Measurements from ENCODE around the gene FCGR3B.
A peak's percentile ranks its signal among the peaks of the same experiment; 100 is the strongest.
"Not testable (repeated sequence)": the region's sequence is repeated elsewhere in the genome, so short reads cannot be mapped to it uniquely, and the experiment has no call there.

The FCGR3B gene

DNA sequence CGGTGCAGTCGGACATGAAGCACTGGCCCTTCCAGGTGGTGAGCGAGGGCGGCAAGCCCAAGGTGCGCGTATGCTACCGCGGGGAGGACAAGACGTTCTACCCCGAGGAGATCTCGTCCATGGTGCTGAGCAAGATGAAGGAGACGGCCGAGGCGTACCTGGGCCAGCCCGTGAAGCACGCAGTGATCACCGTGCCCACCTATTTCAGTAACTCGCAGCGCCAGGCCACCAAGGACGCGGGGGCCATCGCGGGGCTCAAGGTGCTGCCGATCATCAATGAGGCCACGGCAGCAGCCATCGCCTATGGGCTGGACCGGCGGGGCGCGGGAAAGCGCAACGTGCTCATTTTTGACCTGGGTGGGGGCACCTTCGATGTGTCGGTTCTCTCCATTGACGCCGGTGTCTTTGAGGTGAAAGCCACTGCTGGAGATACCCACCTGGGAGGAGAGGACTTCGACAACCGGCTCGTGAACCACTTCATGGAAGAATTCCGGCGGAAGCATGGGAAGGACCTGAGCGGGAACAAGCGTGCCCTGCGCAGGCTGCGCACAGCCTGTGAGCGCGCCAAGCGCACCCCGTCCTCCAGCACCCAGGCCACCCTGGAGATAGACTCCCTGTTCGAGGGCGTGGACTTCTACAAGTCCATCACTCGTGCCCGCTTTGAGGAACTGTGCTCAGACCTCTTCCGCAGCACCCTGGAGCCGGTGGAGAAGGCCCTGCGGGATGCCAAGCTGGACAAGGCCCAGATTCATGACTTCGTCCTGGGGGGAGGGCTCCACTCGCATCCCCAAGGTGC lies 24.2 kb downstream of the FCGR3B start:
- not testable (repeated sequence) for DNase-seq

DNA sequence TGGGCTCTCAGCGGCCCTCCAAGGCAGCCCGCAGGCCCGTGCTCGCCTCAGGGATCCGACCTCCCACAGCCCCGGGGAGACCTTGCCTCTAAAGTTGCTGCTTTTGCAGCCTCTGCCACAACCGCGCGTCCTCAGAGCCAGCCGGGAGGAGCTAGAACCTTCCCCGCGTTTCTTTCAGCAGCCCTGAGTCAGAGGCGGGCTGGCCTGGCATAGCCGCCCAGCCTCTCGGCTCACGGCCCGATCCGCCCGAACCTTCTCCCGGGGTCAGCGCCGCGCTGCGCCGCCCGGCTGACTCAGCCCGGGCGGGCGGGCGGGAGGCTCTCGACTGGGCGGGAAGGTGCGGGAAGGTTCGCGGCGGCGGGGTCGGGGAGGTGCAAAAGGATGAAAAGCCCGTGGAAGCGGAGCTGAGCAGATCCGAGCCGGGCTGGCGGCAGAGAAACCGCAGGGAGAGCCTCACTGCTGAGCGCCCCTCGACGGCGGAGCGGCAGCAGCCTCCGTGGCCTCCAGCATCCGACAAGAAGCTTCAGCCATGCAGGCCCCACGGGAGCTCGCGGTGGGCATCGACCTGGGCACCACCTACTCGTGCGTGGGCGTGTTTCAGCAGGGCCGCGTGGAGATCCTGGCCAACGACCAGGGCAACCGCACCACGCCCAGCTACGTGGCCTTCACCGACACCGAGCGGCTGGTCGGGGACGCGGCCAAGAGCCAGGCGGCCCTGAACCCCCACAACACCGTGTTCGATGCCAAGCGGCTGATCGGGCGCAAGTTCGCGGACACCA lies 25.0 kb downstream of the FCGR3B start:
- DNase-seq = peak in 15 of 56 donors; percentile 2 to 63 (median 14)

DNA sequence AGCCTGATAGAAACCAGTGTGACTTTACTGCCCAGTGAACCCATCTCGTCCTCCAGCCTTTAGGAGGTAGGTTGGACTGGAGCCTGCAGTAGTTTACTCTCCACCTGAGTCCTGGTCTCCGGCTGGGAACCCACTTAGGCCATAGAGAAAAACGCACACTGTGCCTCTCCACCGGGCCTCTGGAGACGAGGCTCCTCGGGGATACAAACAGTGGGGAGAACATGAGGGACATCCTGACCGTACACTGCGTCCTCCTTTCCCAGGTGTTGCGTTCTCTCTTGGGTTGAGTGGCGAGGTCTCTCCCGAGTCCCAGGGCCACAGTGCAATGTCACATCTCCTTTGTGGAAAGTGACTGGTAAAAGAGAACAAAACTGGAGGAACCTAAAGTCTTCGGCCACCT lies 26.0 kb downstream of the FCGR3B start:
- not testable (repeated sequence) for DNase-seq

DNA sequence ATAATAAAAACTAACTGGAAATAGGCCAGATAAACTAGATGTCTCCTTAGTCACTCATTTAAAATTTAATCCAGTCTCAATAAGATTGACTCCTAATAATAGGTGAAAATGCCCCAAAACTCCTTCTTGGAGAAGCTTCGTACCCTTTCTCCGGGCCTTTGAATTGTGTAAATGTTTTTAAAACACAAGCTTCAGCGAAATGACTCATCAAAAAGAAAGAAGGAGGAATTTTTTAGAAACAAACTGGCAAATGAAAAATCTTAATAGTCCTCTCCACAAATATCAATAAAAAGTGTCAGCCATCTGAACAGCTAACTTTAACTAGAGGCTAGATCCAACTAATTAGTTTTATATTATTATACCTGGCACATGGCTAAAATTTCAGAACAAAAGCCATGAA lies 33.9 kb downstream of the FCGR3B start:
- not testable (repeated sequence) for DNase-seq

DNA sequence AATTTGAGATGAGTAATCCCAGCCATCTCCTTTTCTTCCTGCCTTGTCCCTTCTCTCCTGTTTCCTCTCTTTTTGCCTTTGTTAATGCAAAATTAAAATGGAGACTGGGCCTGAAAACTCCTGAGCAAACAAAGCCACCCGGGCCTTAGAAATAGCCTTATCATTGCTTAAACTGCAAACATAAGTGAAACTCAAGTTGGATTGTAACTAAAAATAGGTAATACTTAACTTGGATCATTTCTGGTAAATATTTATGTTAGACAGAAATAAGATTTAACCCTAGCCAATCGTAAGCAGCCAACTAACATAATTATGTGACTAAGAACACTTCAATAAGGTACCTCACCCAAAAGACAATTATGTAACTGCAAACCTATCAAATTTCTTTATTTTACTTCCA lies 35.4 kb downstream of the FCGR3B start:
- DNase-seq = not testable (repeated sequence)

DNA sequence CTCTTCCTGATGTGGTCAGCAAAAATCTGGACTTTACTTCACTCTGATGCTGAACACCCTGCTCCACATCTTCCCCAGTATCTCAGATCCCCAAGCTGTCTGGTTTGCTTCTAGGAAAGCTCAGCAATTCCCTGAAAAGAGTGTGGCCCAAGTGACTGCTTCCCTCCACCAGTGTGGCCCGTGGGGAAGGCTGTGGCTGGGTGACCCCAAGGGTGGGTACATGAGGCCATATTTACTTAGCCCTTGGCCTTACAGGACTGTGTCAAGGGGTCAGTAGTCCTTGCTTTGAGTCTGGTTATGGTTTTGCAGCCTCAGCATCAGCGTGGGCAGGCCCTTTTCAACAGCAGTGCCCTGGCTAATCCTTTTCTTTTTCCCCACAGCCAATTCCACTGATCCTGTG lies 35.8 kb downstream of the FCGR3B start:
- peak in 1 of 56 donors; percentile 6 for DNase-seq

DNA sequence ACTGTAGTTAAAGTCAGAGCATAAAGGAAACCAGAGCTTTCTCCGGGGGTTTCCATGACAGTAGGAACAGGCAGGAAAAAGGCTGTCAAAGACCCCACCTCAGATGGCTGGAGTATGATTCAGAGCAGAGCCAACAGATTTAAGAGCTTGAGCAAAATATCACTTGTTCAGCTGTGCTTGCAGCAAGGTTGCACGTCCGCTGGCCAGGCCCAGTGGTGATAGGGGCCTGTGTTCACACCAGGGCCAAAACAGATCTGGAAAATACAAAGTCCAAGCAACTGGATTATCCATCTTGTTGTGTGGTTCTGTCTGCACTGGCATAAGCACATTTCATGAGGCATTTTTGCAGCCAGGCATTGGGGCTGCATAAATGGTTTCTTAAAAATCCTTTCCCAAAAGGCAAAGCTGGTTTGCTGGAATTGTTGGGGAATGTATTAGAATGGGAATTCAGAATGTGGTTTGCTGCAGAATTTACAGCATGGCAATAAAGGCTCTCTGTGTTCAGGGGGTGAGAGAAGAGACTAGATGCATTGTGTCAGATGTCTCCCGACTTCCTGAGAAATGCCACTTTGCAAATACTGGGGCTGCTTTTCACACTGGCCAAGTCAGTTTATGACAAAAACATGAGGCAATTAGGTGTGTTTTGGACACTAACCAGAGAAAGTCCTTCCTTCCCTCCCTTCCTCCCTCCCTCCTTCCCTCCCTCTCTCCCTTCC lies 36.5 kb downstream of the FCGR3B start:
- DNase-seq = peak in 13 of 56 donors; percentile 1 to 34 (median 14)

DNA sequence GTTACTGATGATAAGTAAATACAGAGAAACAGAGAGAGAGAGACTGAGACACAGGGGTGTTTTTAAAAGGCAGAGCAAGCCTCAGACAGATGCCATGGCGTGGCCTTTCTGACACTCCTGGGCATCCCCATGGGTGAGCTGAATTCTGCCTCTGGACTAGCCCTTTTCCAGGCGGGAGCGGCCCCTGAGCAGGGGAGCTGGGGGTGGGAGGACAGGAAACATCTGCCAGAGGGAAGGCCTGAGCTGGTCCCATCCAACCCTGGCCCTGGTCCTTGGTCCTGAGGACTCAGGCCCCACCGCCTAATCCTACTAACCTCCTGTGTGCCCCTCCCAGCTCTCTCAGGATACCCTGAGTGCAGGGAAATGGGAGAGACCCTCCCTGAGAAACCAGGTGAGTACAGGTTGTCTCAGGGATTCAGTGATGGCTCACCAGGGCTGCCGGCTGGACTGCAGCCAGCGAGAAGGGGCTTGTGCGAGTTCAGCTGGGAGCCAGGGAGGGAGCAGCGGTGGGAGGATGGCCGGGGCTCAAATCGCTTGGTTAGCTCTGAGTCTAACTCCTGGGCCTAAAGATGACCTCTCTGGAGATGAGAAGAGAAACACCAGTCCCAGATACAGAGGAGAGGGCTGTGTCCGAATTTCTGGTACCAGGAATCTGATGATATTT lies 37.8 kb downstream of the FCGR3B start:
- not testable (repeated sequence) for DNase-seq

DNA sequence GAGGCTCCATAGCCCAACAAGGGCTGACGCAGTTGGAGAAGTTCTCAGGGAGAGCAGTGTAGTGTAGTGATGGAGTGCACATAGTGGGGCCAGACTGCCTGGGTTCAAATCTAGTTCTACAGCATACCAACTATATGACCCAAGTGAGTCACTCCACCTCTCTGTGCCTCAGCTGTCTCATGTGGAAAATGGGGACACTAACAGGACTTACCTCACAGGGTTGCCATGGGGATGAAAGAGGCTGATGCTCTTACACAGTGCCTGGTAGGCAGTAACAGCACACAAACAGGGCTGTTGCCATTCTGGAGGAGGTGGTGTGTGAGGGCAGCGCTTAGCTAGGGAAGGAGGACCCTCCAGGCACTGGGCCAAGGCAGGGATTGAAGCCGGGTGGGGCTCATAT lies 38.4 kb downstream of the FCGR3B start:
- not testable (repeated sequence) for DNase-seq

DNA sequence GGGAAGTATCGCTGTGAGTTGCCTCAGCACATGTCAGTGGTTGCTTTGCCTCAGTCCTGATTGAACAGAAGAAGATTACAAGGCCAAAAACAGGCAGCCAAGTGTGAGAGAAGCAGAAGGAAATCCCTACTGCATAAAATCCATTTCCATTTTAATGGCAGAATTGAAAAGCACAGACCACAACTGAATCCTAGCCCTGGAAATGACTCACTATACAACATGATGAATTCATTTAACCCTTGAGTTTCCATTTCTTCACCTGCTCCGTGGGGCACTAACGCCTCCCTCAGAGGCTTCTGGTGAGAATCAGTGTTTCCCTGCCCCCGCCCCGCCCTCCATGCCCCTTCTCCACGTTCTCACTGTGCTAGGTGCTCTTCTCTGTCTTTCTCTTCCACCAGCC lies 41.1 kb downstream of the FCGR3B start:
- DNase-seq = not testable (repeated sequence)

DNA sequence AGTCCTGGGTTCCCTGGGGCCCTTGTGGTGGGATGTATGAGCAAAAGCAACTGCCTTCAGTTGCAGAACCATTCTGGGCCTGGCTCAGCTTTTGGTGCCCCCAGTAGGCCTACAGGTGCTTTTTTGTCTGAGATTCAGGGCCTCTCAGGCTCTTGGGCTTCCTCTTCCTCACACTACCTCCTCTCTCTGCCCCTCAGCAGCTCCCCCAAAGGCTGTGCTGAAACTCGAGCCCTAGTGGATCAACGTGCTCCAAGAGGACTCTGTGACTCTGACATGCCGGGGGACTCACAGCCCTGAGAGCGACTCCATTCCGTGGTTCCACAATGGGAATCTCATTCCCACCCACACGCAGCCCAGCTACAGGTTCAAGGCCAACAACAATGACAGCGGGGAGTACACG lies 41.6 kb downstream of the FCGR3B start:
- not testable (repeated sequence) for DNase-seq

DNA sequence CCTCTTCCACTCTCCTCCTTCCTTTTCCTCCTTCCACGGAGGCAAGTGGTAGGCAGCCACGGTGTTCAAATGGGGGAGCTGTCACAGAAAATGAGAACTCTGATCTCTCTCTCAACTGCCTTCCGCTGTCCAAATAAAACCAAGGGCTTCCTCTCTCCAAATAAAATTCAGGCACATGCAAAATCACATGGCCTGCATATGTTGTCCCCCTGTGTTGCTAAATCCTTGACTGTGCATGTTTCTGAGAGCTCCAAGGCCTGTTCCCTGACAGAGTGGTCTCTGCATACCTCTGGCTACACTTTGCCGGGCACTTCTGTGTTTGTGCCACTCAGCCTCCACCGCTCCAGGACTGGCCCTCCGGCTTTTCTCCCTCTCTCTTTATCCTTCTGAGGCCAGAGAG lies 42.4 kb downstream of the FCGR3B start:
- not testable (repeated sequence) for DNase-seq

DNA sequence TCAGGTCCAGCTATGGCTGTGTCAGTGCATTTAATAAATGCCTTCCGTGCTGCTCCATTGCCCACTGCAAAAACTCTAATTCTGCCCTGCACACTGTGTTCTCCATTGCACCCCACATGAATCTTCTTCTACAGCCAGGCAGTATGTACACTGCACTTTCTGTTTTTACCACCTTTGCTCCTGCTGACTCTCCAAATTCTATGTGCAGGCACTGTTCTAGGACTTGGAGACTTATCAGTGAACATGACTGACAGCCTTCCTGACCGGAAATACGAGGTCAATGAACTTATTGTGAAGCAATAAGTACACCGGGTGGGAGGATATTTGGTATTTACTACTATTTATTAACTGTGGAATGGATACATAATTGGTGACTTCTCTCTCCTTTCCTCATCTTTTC lies 48.1 kb downstream of the FCGR3B start:
- not testable (repeated sequence) for DNase-seq

DNA sequence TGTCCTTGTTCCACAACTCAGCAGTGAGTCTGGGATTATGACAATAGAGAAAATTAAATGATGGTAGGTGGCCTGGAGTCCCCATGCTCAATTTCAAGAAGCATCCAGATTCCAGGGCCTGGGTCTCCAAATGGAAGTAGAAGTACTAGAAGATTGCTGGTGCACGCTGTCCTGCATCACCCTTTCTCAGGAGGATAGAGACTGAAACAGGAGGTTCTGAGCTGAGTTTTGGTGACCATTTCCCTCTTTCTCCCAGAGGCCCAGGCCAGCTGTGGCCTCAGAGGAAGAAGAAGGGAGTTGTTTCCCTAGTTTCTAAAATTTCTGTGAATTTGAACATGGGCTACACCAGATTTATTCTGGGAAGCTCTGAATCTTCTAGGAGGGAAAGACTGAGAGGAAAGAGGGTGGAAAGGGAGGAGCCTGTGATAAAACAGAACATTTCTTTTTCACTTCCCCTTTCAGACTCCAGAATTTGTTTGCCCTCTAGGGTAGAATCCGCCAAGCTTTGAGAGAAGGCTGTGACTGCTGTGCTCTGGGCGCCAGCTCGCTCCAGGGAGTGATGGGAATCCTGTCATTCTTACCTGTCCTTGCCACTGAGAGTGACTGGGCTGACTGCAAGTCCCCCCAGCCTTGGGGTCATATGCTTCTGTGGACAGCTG lies 50.0 kb downstream of the FCGR3B start:
- DNase-seq = not testable (repeated sequence)

DNA sequence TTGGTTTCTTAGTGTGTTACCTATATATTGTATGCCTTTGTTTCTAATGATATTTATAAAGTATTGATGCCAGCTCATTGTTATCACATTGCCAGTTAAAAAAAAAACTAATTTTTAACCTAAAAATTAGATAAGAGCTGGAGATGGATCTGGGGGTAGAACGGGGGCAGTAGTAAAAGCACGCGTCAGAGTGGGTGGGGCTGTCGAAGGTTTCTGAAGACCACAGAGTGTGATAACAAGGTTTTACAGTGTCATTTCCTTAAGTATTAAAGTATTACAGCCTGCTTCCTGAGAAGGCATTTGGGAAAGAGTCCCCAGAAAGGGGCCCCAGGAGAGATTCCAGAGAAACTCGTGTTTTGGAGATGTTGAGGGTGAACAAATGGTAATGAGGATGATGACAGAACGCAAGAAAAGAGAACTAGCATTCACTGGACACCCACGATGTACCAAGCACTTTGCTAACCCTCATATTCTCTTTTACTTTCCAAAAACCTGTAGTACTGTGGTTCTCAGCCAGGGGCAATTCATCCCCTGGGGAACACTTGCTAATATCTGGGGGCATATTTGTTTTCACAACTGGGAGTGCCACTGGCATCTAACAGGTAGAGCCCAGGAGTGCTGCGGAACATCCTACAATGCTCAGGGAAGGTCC lies 51.0 kb downstream of the FCGR3B start:
- DNase-seq = not testable (repeated sequence)

DNA sequence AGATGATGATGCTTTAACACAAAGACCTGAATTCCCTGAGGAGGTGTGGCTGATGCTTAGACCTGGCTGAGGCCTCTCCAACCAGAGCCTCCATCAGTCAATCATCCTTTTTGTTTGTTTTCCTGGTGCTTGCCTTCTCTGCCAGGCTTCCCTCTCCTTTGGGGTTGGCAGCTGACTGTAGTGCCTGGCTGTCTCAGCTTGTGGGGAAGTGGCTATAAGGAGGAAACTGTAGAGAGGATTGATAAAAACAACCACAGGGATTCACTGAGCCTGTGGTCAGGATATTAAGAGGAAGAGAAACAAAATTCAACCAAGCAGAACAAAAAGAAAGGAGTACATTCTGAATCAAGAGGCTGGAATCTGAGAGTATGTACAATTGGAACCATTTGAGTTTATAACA lies 54.3 kb downstream of the FCGR3B start:
- DNase-seq = not testable (repeated sequence)

Data from nucleus accumbens (tissue), 56 donors.